ENCODE measurements around the gene NTNG1. TPM values are rescaled to one million over a fixed set of nuclear protein-coding genes. Genes with fewer than 3 reads are reported as not detected.

NTNG1 gene
- total RNA-seq, 1 donor from 2014 or later = 0.83 TPM

- Mint-ChIP-seq H3K4me3 (no peak overlapping the region), H3K27ac (no peak overlapping the region), H3K9me3 (no peaks in the 10 kb centered on the region), H3K27me3 (ENCODE audit: low read depth) (peaks cover 4% of the 10 kb centered on the region), H3K36me3 (no peaks in the 10 kb centered on the region), H3K4me1 (no peaks in the 10 kb centered on the region)
- no peak for TF ChIP-seq CTCF (IDR thresholded peaks at IDR 0.05; ENCODE audit: unreplicated experiment)
- no peak for DNase-seq (ENCODE audit: low spot score in 2 of 2, unreplicated experiment in 2 of 2)
Measured at GRCh38 chr1:107496002-107496401, 355.2 kb downstream of the NTNG1 start.

GRCh38 chr1:107499139-107499744 is 358.4 kb downstream of the NTNG1 start:
- Mint-ChIP-seq H3K36me3 (no peaks in the 10 kb centered on the region), H3K9me3 (no peaks in the 10 kb centered on the region), H3K4me1 (no peaks in the 10 kb centered on the region), H3K4me3 (no peak overlapping the region), H3K27ac (no peak overlapping the region), H3K27me3 (ENCODE audit: low read depth) (peaks cover 4% of the 10 kb centered on the region)
- TF ChIP-seq CTCF (IDR thresholded peaks at IDR 0.05; ENCODE audit: unreplicated experiment) = no peak
- no peak for DNase-seq (ENCODE audit: low spot score in 2 of 2, unreplicated experiment in 2 of 2)

- peaks cover 4% of the 10 kb centered on the region for H3K27me3 Mint-ChIP-seq (ENCODE audit: low read depth)
Measured at GRCh38 chr1:107501081-107501605, 360.3 kb downstream of the NTNG1 start.

GRCh38 chr1:107510347-107510746 is 369.5 kb downstream of the NTNG1 start:
- H3K4me3 Mint-ChIP-seq = no peak overlapping the region
- DNase-seq (ENCODE audit: low spot score in 2 of 2, unreplicated experiment in 2 of 2) = no peak
- no peak overlapping the region for H3K27ac Mint-ChIP-seq
- H3K4me1 Mint-ChIP-seq = no peaks in the 10 kb centered on the region
- H3K27me3 Mint-ChIP-seq (ENCODE audit: low read depth) = peaks cover 2% of the 10 kb centered on the region
- TF ChIP-seq CTCF (IDR thresholded peaks at IDR 0.05; ENCODE audit: unreplicated experiment) = no peak
- no peaks in the 10 kb centered on the region for H3K36me3 Mint-ChIP-seq
- H3K9me3 Mint-ChIP-seq = peaks cover 18% of the 10 kb centered on the region

More at GRCh38 chr1:107501081-107501605, 360.3 kb downstream of the NTNG1 start:
- TF ChIP-seq CTCF (IDR thresholded peaks at IDR 0.05; ENCODE audit: unreplicated experiment) = no peak
- Mint-ChIP-seq H3K4me1 (no peaks in the 10 kb centered on the region), H3K27ac (no peak overlapping the region), H3K36me3 (no peaks in the 10 kb centered on the region), H3K9me3 (no peaks in the 10 kb centered on the region), H3K4me3 (no peak overlapping the region)
- DNase-seq (ENCODE audit: low spot score in 2 of 2, unreplicated experiment in 2 of 2) = no peak

GRCh38 chr1:107512836-107513235 is 372.0 kb downstream of the NTNG1 start:
- H3K4me3 Mint-ChIP-seq = no peak overlapping the region
- H3K27ac Mint-ChIP-seq = no peak overlapping the region
- peaks cover 18% of the 10 kb centered on the region for H3K9me3 Mint-ChIP-seq
- H3K4me1 Mint-ChIP-seq = no peaks in the 10 kb centered on the region
- no peak for TF ChIP-seq CTCF (IDR thresholded peaks at IDR 0.05; ENCODE audit: unreplicated experiment)
- no peaks in the 10 kb centered on the region for H3K36me3 Mint-ChIP-seq
- H3K27me3 Mint-ChIP-seq (ENCODE audit: low read depth) = peaks cover 2% of the 10 kb centered on the region
- DNase-seq (ENCODE audit: low spot score in 2 of 2, unreplicated experiment in 2 of 2) = no peak
